HepG2 (cell line): ENCODE results near the gene FBP2. TPM values are rescaled to one million over a fixed set of nuclear protein-coding genes. Genes with fewer than 3 reads are reported as not detected.

ENCODE experiments used
- DR1 ChIP-seq: sonication (generic); formaldehyde crosslinking; IDR thresholded peaks from 2 replicates; pipeline ENCODE4 v1.8.0; 2021; ENCODE audit warnings: mild to moderate bottlenecking, missing genetic modification reagents, inconsistent platforms
- FOXC1 ChIP-seq: sonication (generic); formaldehyde crosslinking; IDR thresholded peaks from 2 replicates; pipeline ENCODE4 v1.8.0; 2022; ENCODE audit warnings: mild to moderate bottlenecking, missing genetic modification reagents, borderline replicate concordance
- FOXO1 ChIP-seq: sonication (generic); formaldehyde crosslinking; IDR thresholded peaks from 2 replicates; pipeline ENCODE4 v1.4.0; 2020; ENCODE audit warnings: missing genetic modification reagents
- GFI1 ChIP-seq: sonication (generic); formaldehyde crosslinking; IDR thresholded peaks from 2 replicates; pipeline ENCODE4 v1.5.0; 2020; ENCODE audit warnings: missing genetic modification reagents, mild to moderate bottlenecking, borderline replicate concordance
- KAT8 ChIP-seq: IDR thresholded peaks from 2 replicates; pipeline ENCODE4 v1.6.1; 2016; ENCODE audit warnings: missing genetic modification reagents, missing compliant biosample characterization
- KLF9 ChIP-seq: IDR thresholded peaks from 2 replicates; pipeline ENCODE4 v1.6.1; 2016; ENCODE audit warnings: low read depth
- PCBP1 ChIP-seq: fragments of 200-400 bp; formaldehyde crosslinking; IDR thresholded peaks from 2 replicates; pipeline ENCODE4 v1.6.1; 2017; ENCODE audit warnings: mild to moderate bottlenecking, low read depth, low read length, borderline replicate concordance
- PHF20 ChIP-seq: sonication (generic); formaldehyde crosslinking; IDR thresholded peaks from 2 replicates; pipeline ENCODE4 v1.5.0; 2020; ENCODE audit warnings: mild to moderate bottlenecking, missing genetic modification reagents
- POLR2AphosphoS5 ChIP-seq: IDR thresholded peaks from 2 replicates; pipeline ENCODE4 v1.6.1; 2012; ENCODE audit warnings: low read depth, low read length
- RAD21 ChIP-seq: fragments of 450-650 bp; formaldehyde crosslinking; IDR thresholded peaks from 2 replicates; pipeline ENCODE4 v1.5.0; 2020; ENCODE audit warnings: mild to moderate bottlenecking
- RFXANK ChIP-seq: IDR thresholded peaks from 2 replicates; pipeline ENCODE4 v1.6.1; 2016
- XRCC5 ChIP-seq: fragments of 200-400 bp; formaldehyde crosslinking; optimal IDR thresholded peaks from 2 replicates; pipeline ENCODE3; 2017; ENCODE audit warnings: mild to moderate bottlenecking, low read length
- ZNF670 ChIP-seq: sonication (generic); formaldehyde crosslinking; IDR thresholded peaks from 2 replicates; pipeline ENCODE4 v1.8.0; 2022; ENCODE audit warnings: mild to moderate bottlenecking, missing genetic modification reagents, borderline replicate concordance
- ZNF781 ChIP-seq: sonication (generic); formaldehyde crosslinking; IDR thresholded peaks from 2 replicates; pipeline ENCODE4 v1.5.1; 2020; ENCODE audit warnings: borderline replicate concordance, mild to moderate bottlenecking, missing genetic modification reagents; ENCODE audit errors: not compliant biosample characterization
- polyA plus RNA-seq, 8 experiments: library from polyadenylated mRNA; depleted of rRNA in 3 of 8; stranded (reverse) in 7 of 8; unstranded in 1 of 8; fragments of >200 nt; fragmentation: Illumina TruSeq in 4 of 8; extraction: Trizol in 4 of 8; gene quantifications; 2 replicates each; pipeline versions ENCODE4 v1.2.1 to v1.2.3, GENCODE V29; 2011 to 2016; ENCODE audit warnings: low read depth in 4 of 8, missing spikeins in 1 of 8, mixed read lengths in 1 of 8; ENCODE audit not compliant: insufficient read depth in 1 of 8
- total RNA-seq, 5 experiments: library from RNA; depleted of rRNA; stranded (reverse); fragments of >200 nt; fragmentation: Illumina TruSeq; extraction: Trizol; gene quantifications; 2 replicates each; pipeline ENCODE4 v1.2.3, GENCODE V29; 2016; ENCODE audit warnings: low read depth in 1 of 5
- TF ChIP-seq, protein P1 (sequence below): IDR thresholded peaks from 2 replicates; pipeline ENCODE4 v1.4.0; 2020; ENCODE audit warnings: mild to moderate bottlenecking, missing genetic modification reagents
- TF ChIP-seq, protein P2 (sequence below): sonication (generic); formaldehyde crosslinking; IDR thresholded peaks from 2 replicates; pipeline ENCODE4 v1.5.0; 2020; ENCODE audit warnings: missing genetic modification reagents, mild to moderate bottlenecking, borderline replicate concordance
- TF ChIP-seq, protein P3 (sequence below): sonication (generic); formaldehyde crosslinking; IDR thresholded peaks from 2 replicates; pipeline ENCODE4 v1.8.0; 2022; ENCODE audit warnings: mild to moderate bottlenecking, missing genetic modification reagents, moderate library complexity
- TF ChIP-seq, protein P4 (sequence below): sonication (generic); formaldehyde crosslinking; IDR thresholded peaks from 2 replicates; pipeline ENCODE4 v1.8.1; 2023; ENCODE audit warnings: mild to moderate bottlenecking, moderate library complexity, missing genetic modification reagents
- TF ChIP-seq, protein P5 (sequence below): sonication (generic); formaldehyde crosslinking; IDR thresholded peaks from 2 replicates; pipeline ENCODE4 v1.4.0; 2020; ENCODE audit warnings: mild to moderate bottlenecking, missing genetic modification reagents

The FBP2 gene
- total and polyA plus RNA-seq, 2 of the 13 experiments (the other 11 are each of a cell fraction or from before 2014, with no cell fraction given): not detected

DNA sequence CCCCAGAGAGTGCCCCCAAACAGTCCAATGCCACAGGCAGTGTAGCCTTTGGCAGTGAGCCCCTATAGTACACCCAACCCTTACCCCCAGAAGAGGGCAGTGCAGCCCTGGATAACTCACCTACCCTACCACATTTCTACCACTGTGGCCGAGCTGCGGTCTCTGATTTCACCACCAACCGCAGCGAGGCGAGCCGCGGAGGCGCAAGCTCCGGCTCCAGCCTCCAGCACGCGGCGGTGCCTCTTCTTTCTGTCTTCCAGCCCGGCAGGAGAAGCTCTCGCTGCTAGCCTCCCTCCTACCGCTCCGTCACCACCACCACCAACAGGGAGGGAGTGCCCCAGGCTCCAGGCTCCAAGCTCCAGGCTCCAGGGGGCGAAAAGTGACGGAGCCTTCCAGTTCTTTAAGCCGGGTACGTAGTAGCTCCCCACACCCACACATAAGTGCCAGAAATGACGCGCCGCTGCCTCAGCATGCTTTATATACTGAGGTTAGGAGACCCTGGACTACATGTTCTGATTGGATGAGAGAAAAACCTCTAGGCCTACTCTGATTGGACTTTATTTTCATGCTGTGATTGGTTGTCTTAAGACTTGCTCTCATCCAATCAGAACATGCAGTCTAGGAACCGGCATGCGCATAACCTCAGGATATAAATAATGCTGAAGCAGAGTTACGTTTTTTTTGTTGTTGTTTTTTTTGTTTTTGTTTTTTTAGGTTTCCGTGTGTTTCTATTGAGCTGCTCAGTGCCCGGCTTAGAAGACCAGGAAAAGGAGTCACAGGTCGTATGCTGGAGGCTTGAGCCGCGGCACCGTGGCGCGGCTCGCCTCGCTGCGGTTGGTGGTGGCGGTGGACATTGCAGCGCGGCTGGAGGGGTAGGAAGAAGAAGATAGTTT is 38.9 kb downstream of the FBP2 start, which contains the start of gene PCAT7 (continued):
- TF ChIP-seq, protein P1, sequence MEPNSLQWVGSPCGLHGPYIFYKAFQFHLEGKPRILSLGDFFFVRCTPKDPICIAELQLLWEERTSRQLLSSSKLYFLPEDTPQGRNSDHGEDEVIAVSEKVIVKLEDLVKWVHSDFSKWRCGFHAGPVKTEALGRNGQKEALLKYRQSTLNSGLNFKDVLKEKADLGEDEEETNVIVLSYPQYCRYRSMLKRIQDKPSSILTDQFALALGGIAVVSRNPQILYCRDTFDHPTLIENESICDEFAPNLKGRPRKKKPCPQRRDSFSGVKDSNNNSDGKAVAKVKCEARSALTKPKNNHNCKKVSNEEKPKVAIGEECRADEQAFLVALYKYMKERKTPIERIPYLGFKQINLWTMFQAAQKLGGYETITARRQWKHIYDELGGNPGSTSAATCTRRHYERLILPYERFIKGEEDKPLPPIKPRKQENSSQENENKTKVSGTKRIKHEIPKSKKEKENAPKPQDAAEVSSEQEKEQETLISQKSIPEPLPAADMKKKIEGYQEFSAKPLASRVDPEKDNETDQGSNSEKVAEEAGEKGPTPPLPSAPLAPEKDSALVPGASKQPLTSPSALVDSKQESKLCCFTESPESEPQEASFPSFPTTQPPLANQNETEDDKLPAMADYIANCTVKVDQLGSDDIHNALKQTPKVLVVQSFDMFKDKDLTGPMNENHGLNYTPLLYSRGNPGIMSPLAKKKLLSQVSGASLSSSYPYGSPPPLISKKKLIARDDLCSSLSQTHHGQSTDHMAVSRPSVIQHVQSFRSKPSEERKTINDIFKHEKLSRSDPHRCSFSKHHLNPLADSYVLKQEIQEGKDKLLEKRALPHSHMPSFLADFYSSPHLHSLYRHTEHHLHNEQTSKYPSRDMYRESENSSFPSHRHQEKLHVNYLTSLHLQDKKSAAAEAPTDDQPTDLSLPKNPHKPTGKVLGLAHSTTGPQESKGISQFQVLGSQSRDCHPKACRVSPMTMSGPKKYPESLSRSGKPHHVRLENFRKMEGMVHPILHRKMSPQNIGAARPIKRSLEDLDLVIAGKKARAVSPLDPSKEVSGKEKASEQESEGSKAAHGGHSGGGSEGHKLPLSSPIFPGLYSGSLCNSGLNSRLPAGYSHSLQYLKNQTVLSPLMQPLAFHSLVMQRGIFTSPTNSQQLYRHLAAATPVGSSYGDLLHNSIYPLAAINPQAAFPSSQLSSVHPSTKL: no peak; the same call in none of the 2 replicates
- no peak for TF ChIP-seq ZNF781 (CRISPR knock-in tag)
- TF ChIP-seq XRCC5: peak; percentile 33
- TF ChIP-seq ZNF670 (CRISPR knock-in tag): peak; percentile 9; the same call in 1 of the 2 replicates
- 0 out of 2 replicates have a peak, but pooled peaks have one; percentile 47 for TF ChIP-seq FOXC1 (CRISPR knock-in tag)
- TF ChIP-seq, protein P2, sequence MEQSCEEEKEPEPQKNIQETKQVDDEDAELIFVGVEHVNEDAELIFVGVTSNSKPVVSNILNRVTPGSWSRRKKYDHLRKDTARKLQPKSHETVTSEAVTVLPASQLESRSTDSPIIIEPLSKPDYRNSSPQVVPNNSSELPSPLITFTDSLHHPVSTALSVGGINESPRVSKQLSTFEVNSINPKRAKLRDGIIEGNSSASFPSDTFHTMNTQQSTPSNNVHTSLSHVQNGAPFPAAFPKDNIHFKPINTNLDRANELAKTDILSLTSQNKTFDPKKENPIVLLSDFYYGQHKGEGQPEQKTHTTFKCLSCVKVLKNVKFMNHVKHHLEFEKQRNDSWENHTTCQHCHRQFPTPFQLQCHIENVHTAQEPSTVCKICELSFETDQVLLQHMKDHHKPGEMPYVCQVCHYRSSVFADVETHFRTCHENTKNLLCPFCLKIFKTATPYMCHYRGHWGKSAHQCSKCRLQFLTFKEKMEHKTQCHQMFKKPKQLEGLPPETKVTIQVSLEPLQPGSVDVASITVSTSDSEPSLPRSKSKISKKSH (CRISPR knock-in tag): no peak; the same call in 1 of the 2 replicates
- TF ChIP-seq, protein P3, sequence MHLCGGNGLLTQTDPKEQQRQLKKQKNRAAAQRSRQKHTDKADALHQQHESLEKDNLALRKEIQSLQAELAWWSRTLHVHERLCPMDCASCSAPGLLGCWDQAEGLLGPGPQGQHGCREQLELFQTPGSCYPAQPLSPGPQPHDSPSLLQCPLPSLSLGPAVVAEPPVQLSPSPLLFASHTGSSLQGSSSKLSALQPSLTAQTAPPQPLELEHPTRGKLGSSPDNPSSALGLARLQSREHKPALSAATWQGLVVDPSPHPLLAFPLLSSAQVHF (CRISPR knock-in tag): no peak
- TF ChIP-seq KLF9 (CRISPR knock-in tag): 0 out of 2 replicates have a peak, but pooled peaks have one; percentile 19
- TF ChIP-seq PHF20 (CRISPR knock-in tag): 0 out of 2 replicates have a peak, but pooled peaks have one; percentile 25
- peak; percentile 79; the same call in 1 of the 2 replicates for TF ChIP-seq RFXANK
- peak; percentile 94 for TF ChIP-seq RAD21 (CRISPR knock-in tag)
- peak; percentile 91 for TF ChIP-seq POLR2AphosphoS5
- TF ChIP-seq DR1 (CRISPR knock-in tag): peak; percentile 63; the same call in 1 of the 2 replicates
- TF ChIP-seq, protein P4, sequence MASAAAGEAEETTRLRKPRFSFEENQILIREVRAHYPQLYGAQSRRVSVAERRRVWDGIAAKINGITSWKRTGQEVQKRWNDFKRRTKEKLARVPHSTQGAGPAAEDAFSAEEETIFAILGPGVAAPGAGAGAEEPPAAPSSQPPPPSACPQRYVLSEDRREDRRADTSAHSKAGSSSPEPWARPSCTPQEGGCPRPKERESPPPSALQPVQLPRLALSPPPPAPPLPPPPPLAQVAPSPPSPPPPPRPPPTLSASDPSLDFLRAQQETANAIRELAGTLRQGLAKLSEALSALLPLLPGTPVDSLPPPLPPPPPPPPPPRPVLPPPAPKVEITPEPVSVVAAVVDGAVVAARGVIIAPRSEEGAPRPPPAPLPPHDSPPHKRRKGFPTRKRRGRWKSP (CRISPR knock-in tag): peak; percentile 82
- TF ChIP-seq KAT8 (CRISPR knock-in tag): peak; percentile 81
- TF ChIP-seq FOXO1: 0 out of 2 replicates have a peak, but pooled peaks have one; percentile 11
- TF ChIP-seq PCBP1: no peak
- TF ChIP-seq, protein P5, sequence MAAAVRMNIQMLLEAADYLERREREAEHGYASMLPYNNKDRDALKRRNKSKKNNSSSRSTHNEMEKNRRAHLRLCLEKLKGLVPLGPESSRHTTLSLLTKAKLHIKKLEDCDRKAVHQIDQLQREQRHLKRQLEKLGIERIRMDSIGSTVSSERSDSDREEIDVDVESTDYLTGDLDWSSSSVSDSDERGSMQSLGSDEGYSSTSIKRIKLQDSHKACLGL (CRISPR knock-in tag): peak; percentile 42; the same call in 1 of the 2 replicates
- TF ChIP-seq GFI1: 0 out of 2 replicates have a peak, but pooled peaks have one; percentile 64
